OCI-LY1 (cell line): ENCODE results near the gene UBTD2.

ENCODE experiments used
- H2AFZ ChIP-seq: fragments of 200-600 bp; sonication (generic), shearing (Covaris generic); 2 replicates; pipeline ENCODE4 v1.6.0; 2014; ENCODE audit warnings: antibody characterized with exemption, mild to moderate bottlenecking, low read length
- H3F3A ChIP-seq: fragments of 200-600 bp; sonication (generic), shearing (Covaris generic); 2 replicates; pipeline ENCODE4 v1.6.0; 2014; ENCODE audit warnings: mild to moderate bottlenecking, antibody characterized with exemption, low read length, moderate library complexity; ENCODE audit not compliant: insufficient read depth
- H3K27ac ChIP-seq: fragments of 200-600 bp; sonication (generic); 2 replicates; pipeline ENCODE4 v1.5.1; 2014; ENCODE audit warnings: low read length, mixed run types, mild to moderate bottlenecking, low read depth; ENCODE audit not compliant: poor library complexity, severe bottlenecking
- H3K27me3 ChIP-seq: fragments of 200-600 bp; sonication (generic); 2 replicates; pipeline ENCODE4 v1.6.0; 2014; ENCODE audit warnings: antibody characterized with exemption, mild to moderate bottlenecking, low read length, moderate library complexity; ENCODE audit not compliant: insufficient read depth
- H3K36me3 ChIP-seq: fragments of 200-600 bp; sonication (generic); 2 replicates; pipeline ENCODE4 v1.6.1; 2014; ENCODE audit warnings: mild to moderate bottlenecking, antibody characterized with exemption, low read length, moderate library complexity, mixed read lengths; ENCODE audit not compliant: insufficient read depth
- H3K4me1 ChIP-seq: fragments of 200-600 bp; sonication (generic); 2 replicates; pipeline ENCODE4 v1.5.1; 2014; ENCODE audit warnings: mild to moderate bottlenecking, low read length, moderate library complexity; ENCODE audit not compliant: insufficient read depth, severe bottlenecking
- H3K4me2 ChIP-seq: fragments of 200-600 bp; sonication (generic), shearing (Covaris generic); 2 replicates; pipeline ENCODE4 v1.6.1; 2014; ENCODE audit warnings: low read length
- H3K4me3 ChIP-seq: fragments of 200-600 bp; sonication (generic); 2 replicates; pipeline ENCODE4 v1.5.1; 2014; ENCODE audit warnings: low read length, low read depth, mild to moderate bottlenecking, mixed read lengths; ENCODE audit not compliant: poor library complexity, severe bottlenecking
- H3K79me2 ChIP-seq: fragments of 200-600 bp; shearing (Covaris generic); 2 replicates; pipeline ENCODE4 v1.6.1; 2016; ENCODE audit warnings: mixed run types, low read length, mixed read lengths; ENCODE audit not compliant: insufficient read depth
- H3K9ac ChIP-seq: fragments of 200-600 bp; sonication (generic), shearing (Covaris generic); 2 replicates; pipeline ENCODE4 v1.6.1; 2014; ENCODE audit warnings: mild to moderate bottlenecking, low read length, mixed read lengths
- H3K9me2 ChIP-seq: fragments of 200-600 bp; sonication (generic), shearing (Covaris generic); 2 replicates; pipeline ENCODE4 v1.6.1; 2014; ENCODE audit warnings: low read depth, mild to moderate bottlenecking, low read length, mixed read lengths
- H3K9me3 ChIP-seq: fragments of 200-600 bp; shearing (Covaris generic); 2 replicates; pipeline ENCODE4 v1.6.1; 2014; ENCODE audit warnings: low read length, mixed read lengths
- H4K20me1 ChIP-seq: fragments of 200-600 bp; sonication (generic), shearing (Covaris generic); 2 replicates; pipeline ENCODE4 v1.6.0; 2016; ENCODE audit warnings: mild to moderate bottlenecking, low read length; ENCODE audit not compliant: insufficient read depth
- EZH2 ChIP-seq: fragments of 200-600 bp; sonication (generic), shearing (Covaris generic); IDR thresholded peaks from 2 replicates; pipeline ENCODE4 v1.8.0; 2017; ENCODE audit warnings: borderline replicate concordance, mixed run types, mild to moderate bottlenecking, antibody characterized with exemption, low read length, moderate library complexity, mixed read lengths
- TF ChIP-seq, protein P1 (sequence below): fragments of 200-600 bp; sonication (generic), shearing (Covaris generic); IDR thresholded peaks from 2 replicates; pipeline ENCODE4 v1.5.1; 2017; ENCODE audit warnings: mild to moderate bottlenecking, antibody characterized with exemption, low read length, moderate library complexity, mixed read lengths

Gene UBTD2

DNA sequence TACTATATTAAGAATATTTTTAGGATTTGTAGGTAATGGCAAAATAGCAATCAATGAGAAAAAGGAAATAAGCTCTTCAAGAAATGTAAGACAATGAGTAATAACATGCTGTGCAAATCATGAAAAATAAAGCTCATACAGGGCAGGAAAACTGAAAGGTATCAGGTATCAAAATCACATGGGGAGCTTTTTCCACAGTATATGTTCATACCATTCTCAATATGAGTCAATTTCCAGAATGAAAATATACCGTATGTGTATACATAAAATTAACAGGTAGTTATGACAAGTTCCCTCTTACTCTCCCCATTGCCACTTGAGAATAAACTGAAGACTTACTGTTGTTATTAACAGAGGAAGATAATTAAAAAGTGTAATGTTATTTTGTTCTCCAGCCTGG, 53.7 kb downstream of the UBTD2 start:
- no peak overlapping the region for H3K4me3 ChIP-seq
- H3K79me2 ChIP-seq = no peaks in the 10 kb centered on the region
- H3K27me3 ChIP-seq = no peaks in the 10 kb centered on the region
- no peak overlapping the region for H3K9ac ChIP-seq
- H3K4me2 ChIP-seq = no peak overlapping the region
- no peak overlapping the region for H2AFZ ChIP-seq
- no peaks in the 10 kb centered on the region for H3K9me2 ChIP-seq
- H3K27ac ChIP-seq = no peak overlapping the region
- no peaks in the 10 kb centered on the region for H3F3A ChIP-seq
- H3K36me3 ChIP-seq = peaks cover 41% of the 10 kb centered on the region; the same call in 1 of the 2 replicates
- H4K20me1 ChIP-seq = no peaks in the 10 kb centered on the region
- no peaks in the 10 kb centered on the region for H3K4me1 ChIP-seq
- TF ChIP-seq EZH2 = no peak
- TF ChIP-seq, protein P1, sequence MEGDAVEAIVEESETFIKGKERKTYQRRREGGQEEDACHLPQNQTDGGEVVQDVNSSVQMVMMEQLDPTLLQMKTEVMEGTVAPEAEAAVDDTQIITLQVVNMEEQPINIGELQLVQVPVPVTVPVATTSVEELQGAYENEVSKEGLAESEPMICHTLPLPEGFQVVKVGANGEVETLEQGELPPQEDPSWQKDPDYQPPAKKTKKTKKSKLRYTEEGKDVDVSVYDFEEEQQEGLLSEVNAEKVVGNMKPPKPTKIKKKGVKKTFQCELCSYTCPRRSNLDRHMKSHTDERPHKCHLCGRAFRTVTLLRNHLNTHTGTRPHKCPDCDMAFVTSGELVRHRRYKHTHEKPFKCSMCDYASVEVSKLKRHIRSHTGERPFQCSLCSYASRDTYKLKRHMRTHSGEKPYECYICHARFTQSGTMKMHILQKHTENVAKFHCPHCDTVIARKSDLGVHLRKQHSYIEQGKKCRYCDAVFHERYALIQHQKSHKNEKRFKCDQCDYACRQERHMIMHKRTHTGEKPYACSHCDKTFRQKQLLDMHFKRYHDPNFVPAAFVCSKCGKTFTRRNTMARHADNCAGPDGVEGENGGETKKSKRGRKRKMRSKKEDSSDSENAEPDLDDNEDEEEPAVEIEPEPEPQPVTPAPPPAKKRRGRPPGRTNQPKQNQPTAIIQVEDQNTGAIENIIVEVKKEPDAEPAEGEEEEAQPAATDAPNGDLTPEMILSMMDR = no peak
- H3K9me3 ChIP-seq = no peaks in the 10 kb centered on the region

DNA sequence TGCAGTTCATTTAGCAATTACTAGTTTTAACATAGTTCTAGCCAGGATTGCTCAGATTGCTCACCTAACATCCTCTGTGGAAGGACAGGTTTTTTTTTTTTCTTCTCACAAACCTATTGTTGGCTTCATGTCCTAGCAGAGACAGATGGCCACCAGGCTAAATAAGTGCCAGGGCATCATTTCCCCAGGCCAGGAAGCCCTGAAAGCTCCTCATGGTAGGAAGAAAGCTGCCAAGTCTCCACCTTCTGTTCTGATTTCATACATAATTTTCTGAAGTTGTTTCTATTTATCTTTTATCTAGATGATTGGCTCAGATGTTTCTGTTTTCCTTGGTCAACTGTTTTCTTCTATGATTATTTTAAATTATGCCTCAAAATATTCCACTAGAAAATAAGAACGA, 58.6 kb downstream of the UBTD2 start:
- Histone ChIP-seq H3K27me3 (no peaks in the 10 kb centered on the region), H2AFZ (no peak overlapping the region), H3K4me3 (no peak overlapping the region), H3K36me3 (peaks cover 46% of the 10 kb centered on the region), H4K20me1 (no peaks in the 10 kb centered on the region), H3K9ac (no peak overlapping the region), H3K4me2 (no peak overlapping the region), H3K27ac (no peak overlapping the region), H3F3A (no peaks in the 10 kb centered on the region), H3K79me2 (0 out of 2 replicates have a peak, but pooled peaks cover 4% of the 10 kb centered on the region), H3K4me1 (no peaks in the 10 kb centered on the region), H3K9me3 (no peaks in the 10 kb centered on the region), H3K9me2 (no peaks in the 10 kb centered on the region)
- TF ChIP-seq EZH2 = no peak
- TF ChIP-seq, protein P1 = no peak

DNA sequence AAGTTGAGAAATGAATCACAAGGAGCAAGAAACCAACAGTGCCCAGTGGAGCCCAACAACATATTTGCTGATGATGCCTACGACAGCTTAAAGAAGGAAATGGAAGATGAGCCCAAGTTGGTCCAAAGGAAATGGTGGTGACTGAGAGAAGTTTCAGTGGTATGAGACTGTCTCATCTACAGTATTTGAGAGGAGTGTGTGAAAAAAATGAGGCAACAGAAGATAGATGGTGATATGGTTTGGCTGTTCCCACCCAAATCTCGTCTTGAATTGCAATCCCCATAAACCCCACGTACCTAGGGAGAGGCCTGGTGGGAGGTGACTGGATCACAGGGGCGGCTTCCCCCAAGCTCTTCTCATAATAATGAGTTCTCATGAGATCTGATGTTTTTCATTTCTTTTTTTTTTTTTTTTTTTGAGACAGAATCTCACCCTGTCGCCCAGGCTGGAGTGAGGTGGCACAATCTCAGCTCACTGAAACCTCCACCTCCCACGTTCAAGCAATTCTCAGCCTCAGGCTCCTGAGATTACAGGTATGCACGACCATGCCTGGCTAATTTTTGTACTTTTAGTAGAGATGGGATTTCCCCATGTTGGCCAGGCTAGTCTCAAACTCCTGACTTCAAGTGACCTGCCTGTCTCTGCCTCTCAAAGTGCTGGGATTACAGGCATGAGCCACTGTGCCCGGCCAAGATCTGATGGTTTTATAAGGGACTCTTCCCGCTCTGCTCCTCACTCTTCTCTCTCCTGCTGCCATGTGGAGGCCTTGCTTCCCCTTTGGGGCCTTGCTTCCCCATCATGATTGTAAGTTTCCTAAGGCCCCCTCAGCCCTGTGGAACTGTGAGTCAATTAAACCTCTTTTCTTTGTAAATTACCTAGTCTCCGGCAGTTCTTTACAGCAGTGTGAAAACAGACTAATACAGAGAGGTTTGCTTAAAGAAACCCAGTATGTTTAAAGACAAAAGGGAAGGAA, 59.4 kb downstream of the UBTD2 start:
- no peak overlapping the region for H3K4me2 ChIP-seq
- no peaks in the 10 kb centered on the region for H3K4me1 ChIP-seq
- H3K9ac ChIP-seq = no peak overlapping the region
- no peaks in the 10 kb centered on the region for H4K20me1 ChIP-seq
- no peak overlapping the region for H2AFZ ChIP-seq
- no peak overlapping the region for H3K27ac ChIP-seq
- H3K27me3 ChIP-seq = no peaks in the 10 kb centered on the region
- peaks cover 4% of the 10 kb centered on the region; the same call in 1 of the 2 replicates for H3K9me3 ChIP-seq
- no peaks in the 10 kb centered on the region for H3F3A ChIP-seq
- H3K79me2 ChIP-seq = 0 out of 2 replicates have a peak, but pooled peaks cover 4% of the 10 kb centered on the region
- no peak overlapping the region for H3K4me3 ChIP-seq
- TF ChIP-seq, protein P1 = no peak
- no peak for TF ChIP-seq EZH2
- peaks cover 48% of the 10 kb centered on the region for H3K36me3 ChIP-seq
- no peaks in the 10 kb centered on the region for H3K9me2 ChIP-seq
